Measurements from ENCODE around the gene DNAH1. TPM values are rescaled to one million over a fixed set of nuclear protein-coding genes. Genes with fewer than 3 reads are reported as not detected.
A peak's percentile ranks its signal among the peaks of the same experiment; 100 is the strongest.
"Not testable (repeated sequence)": the region's sequence is repeated elsewhere in the genome, so short reads cannot be mapped to it uniquely, and the experiment has no call there.

Gene DNAH1
- total and polyA plus RNA-seq, 2 donors (not counting 1 experiment from before 2014, with no cell fraction given) = 47.2 to 59.2 TPM

GRCh38 chr3:52272172-52272571 lies 43.9 kb upstream of the DNAH1 start:
- DNase-seq; H3K4me2 ChIP-seq (replicated peaks; ENCODE audit: low read depth, low read length, poor library complexity, severe bottlenecking); H3K27me3 ChIP-seq (replicated peaks in 1 of 4; ENCODE audit: control extremely low read depth in 1 of 4, control insufficient read depth in 3 of 4, insufficient read depth in 4 of 4, low read length in 3 of 4); intact Hi-C loops (cut with micrococcal nuclease); H3K9me3 ChIP-seq (ENCODE audit: control extremely low read depth in 1 of 3, control insufficient read depth in 2 of 3, insufficient read depth in 1 of 3, low read length in 2 of 3); H3K4me3 ChIP-seq (ENCODE audit: control extremely low read depth in 1 of 5, extremely low read depth in 1 of 5, insufficient read depth in 1 of 5, low read depth in 2 of 5, low read length in 4 of 5); H3K9me3 Mint-ChIP-seq (ENCODE audit: insufficient read depth); H3K27me3 Mint-ChIP-seq; H2AFZ ChIP-seq (ENCODE audit: insufficient read depth, low read depth, low read length, poor library complexity, severe bottlenecking); ATAC-seq (ENCODE audit: low read depth): not testable (repeated sequence)
- Histone ChIP-seq H4K20me1 (ENCODE audit: control insufficient read depth, insufficient read depth, low read length, poor library complexity, severe bottlenecking) (peaks cover 84% of the 10 kb centered on the region), H3K9ac (ENCODE audit: low read length) (peak overlapping the region; percentile 24), H3K36me3 (replicated peaks in 1 of 2; ENCODE audit: control extremely low read depth in 1 of 2, control insufficient read depth in 1 of 2, extremely low read depth in 1 of 2, insufficient read depth in 2 of 2, low read length in 1 of 2) (peaks cover 0 to 55% of the 10 kb centered on the region in 2 experiments), H3K4me1 (ENCODE audit: control insufficient read depth in 2 of 2, insufficient read depth in 2 of 2, low read length in 2 of 2) (peaks cover 53 to 63% of the 10 kb centered on the region in 2 donors), H3K27ac (ENCODE audit: low read length in 2 of 2) (peak overlapping the region; percentile 41 to 70), H3K79me2 (ENCODE audit: control insufficient read depth, insufficient read depth, low read length) (peaks cover 100% of the 10 kb centered on the region)
- peak overlapping the region; percentile 86 for H3K27ac Mint-ChIP-seq
- peak overlapping the region; percentile 73 for H3K4me3 Mint-ChIP-seq
- 100% methylated on average over 3 of the region's 9 CpGs for WGBS (ENCODE audit: insufficient coverage)
- H3K4me1 Mint-ChIP-seq = peaks cover 78% of the 10 kb centered on the region
- CTCF ChIA-PET = interaction anchor here (1.1 to 1.8 kb wide), 5 partner anchors 12 to 67 kb away, joined by 4 to 7 read pairs (median 5); no protein-coding TSS in a partner anchor
- POLR2A ChIA-PET = interaction anchor here (1.6 kb wide), 1 partner anchor 19 kb away, joined by 4 read pairs; no protein-coding TSS in a partner anchor

DNA sequence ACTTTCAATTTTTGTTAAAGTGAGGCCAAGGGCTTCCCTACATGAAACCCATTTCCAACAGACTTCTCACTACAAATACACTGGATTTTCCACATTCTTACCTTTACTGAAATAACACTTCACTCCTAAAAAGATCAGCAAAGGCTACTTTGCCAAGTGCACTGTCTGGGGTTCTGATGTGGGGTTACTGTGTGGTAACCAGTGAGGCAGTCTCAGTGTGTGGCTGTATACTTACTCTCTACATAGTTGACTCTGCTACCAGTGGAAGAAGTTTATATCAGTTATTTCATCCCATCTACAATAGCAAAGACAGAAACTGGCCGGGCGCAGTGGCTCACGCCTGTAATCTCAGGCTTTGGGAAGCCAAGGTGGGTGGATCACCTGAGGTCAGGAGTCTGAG lies 43.3 kb upstream of the DNAH1 start:
- H3K9me3 Mint-ChIP-seq (ENCODE audit: insufficient read depth) = no peaks in the 10 kb centered on the region
- no peak for DNase-seq
- H3K27me3 Mint-ChIP-seq = no peaks in the 10 kb centered on the region
- no peak overlapping the region for H3K9ac ChIP-seq (ENCODE audit: low read length)
- no peak for TF ChIP-seq EZH2 (IDR thresholded peaks at IDR 0.05; ENCODE audit: borderline replicate concordance, insufficient read depth, low read depth, low read length, poor library complexity, severe bottlenecking)
- TF ChIP-seq, protein P1, sequence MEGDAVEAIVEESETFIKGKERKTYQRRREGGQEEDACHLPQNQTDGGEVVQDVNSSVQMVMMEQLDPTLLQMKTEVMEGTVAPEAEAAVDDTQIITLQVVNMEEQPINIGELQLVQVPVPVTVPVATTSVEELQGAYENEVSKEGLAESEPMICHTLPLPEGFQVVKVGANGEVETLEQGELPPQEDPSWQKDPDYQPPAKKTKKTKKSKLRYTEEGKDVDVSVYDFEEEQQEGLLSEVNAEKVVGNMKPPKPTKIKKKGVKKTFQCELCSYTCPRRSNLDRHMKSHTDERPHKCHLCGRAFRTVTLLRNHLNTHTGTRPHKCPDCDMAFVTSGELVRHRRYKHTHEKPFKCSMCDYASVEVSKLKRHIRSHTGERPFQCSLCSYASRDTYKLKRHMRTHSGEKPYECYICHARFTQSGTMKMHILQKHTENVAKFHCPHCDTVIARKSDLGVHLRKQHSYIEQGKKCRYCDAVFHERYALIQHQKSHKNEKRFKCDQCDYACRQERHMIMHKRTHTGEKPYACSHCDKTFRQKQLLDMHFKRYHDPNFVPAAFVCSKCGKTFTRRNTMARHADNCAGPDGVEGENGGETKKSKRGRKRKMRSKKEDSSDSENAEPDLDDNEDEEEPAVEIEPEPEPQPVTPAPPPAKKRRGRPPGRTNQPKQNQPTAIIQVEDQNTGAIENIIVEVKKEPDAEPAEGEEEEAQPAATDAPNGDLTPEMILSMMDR (IDR thresholded peaks at IDR 0.05) = no peak
- intact Hi-C loops (cut with micrococcal nuclease) = no loop called here
- peaks cover 78% of the 10 kb centered on the region for H3K4me1 Mint-ChIP-seq
- H3K27ac ChIP-seq (ENCODE audit: low read length in 2 of 2) = peak overlapping the region in 1 of 2 donors; percentile 9
- ATAC-seq (ENCODE audit: low read depth) = no peak
- peaks cover 100% of the 10 kb centered on the region for H3K79me2 ChIP-seq (ENCODE audit: control insufficient read depth, insufficient read depth, low read length)
- H3K4me2 ChIP-seq (replicated peaks; ENCODE audit: low read depth, low read length, poor library complexity, severe bottlenecking) = no peak overlapping the region
- peaks cover 82% of the 10 kb centered on the region for H4K20me1 ChIP-seq (ENCODE audit: control insufficient read depth, insufficient read depth, low read length, poor library complexity, severe bottlenecking)
- H2AFZ ChIP-seq (ENCODE audit: insufficient read depth, low read depth, low read length, poor library complexity, severe bottlenecking) = no peak overlapping the region
- CTCF ChIA-PET = interaction anchor here (1.6 to 1.8 kb wide), 3 partner anchors 32 to 66 kb away, joined by 5 to 7 read pairs (median 6); no protein-coding TSS in a partner anchor
- no peak overlapping the region for H3K27ac Mint-ChIP-seq
- H3K36me3 ChIP-seq (replicated peaks in 1 of 2; ENCODE audit: control extremely low read depth in 1 of 2, control insufficient read depth in 1 of 2, extremely low read depth in 1 of 2, insufficient read depth in 2 of 2, low read length in 1 of 2) = peaks cover 0 to 48% of the 10 kb centered on the region in 2 experiments
- no peak overlapping the region for H3K4me3 ChIP-seq (ENCODE audit: control extremely low read depth in 1 of 5, extremely low read depth in 1 of 5, insufficient read depth in 1 of 5, low read depth in 2 of 5, low read length in 4 of 5)
- WGBS (ENCODE audit: insufficient coverage) = no CpG with 5 or more reads among the region's 3 CpGs
- peaks cover 53 to 65% of the 10 kb centered on the region in 2 donors for H3K4me1 ChIP-seq (ENCODE audit: control insufficient read depth in 2 of 2, insufficient read depth in 2 of 2, low read length in 2 of 2)
- no peaks in the 10 kb centered on the region for H3K27me3 ChIP-seq (replicated peaks in 1 of 4; ENCODE audit: control extremely low read depth in 1 of 4, control insufficient read depth in 3 of 4, insufficient read depth in 4 of 4, low read length in 3 of 4)
- POLR2A ChIA-PET = no interaction called here
- no peaks in the 10 kb centered on the region for H3K9me3 ChIP-seq (ENCODE audit: control extremely low read depth in 1 of 3, control insufficient read depth in 2 of 3, insufficient read depth in 1 of 3, low read length in 2 of 3)
- peak overlapping the region; percentile 2 for H3K4me3 Mint-ChIP-seq

DNA sequence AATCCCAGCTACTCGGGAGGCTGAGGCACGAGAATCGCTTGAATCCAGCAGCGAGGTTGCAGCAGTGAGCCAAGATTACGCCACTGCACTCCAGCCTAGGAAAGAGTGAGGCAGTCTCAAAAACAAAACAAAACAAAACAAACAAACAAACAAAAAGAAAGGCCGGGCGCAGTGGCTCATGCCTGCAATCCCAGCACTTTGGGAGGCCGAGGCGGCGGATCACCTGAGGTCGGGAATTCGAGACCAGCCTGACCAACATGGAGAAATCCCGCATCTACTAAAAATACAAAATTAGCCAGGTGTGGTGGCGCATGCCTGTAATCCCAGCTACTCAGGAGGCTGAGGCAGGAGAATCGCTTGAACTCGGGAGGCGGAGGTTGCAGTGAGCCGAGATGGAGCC lies 41.3 kb upstream of the DNAH1 start:
- Histone ChIP-seq H3K36me3 (replicated peaks in 1 of 2; ENCODE audit: control extremely low read depth in 1 of 2, control insufficient read depth in 1 of 2, extremely low read depth in 1 of 2, insufficient read depth in 2 of 2, low read length in 1 of 2) (peaks cover 0 to 30% of the 10 kb centered on the region in 2 experiments), H4K20me1 (ENCODE audit: control insufficient read depth, insufficient read depth, low read length, poor library complexity, severe bottlenecking) (peaks cover 68% of the 10 kb centered on the region), H3K27ac (ENCODE audit: low read length in 2 of 2) (peak overlapping the region in 1 of 2 donors; percentile 45), H3K79me2 (ENCODE audit: control insufficient read depth, insufficient read depth, low read length) (peaks cover 95% of the 10 kb centered on the region), H3K4me1 (ENCODE audit: control insufficient read depth in 2 of 2, insufficient read depth in 2 of 2, low read length in 2 of 2) (peaks cover 59 to 71% of the 10 kb centered on the region in 2 donors)
- Mint-ChIP-seq H3K27ac (peak overlapping the region; percentile 41), H3K4me3 (peak overlapping the region; percentile 49), H3K4me1 (peaks cover 74% of the 10 kb centered on the region)
- H3K27me3 ChIP-seq (replicated peaks in 1 of 4; ENCODE audit: control extremely low read depth in 1 of 4, control insufficient read depth in 3 of 4, insufficient read depth in 4 of 4, low read length in 3 of 4); H3K4me2 ChIP-seq (replicated peaks; ENCODE audit: low read depth, low read length, poor library complexity, severe bottlenecking); H3K9me3 Mint-ChIP-seq (ENCODE audit: insufficient read depth); CTCF ChIA-PET; POLR2A ChIA-PET; H3K27me3 Mint-ChIP-seq; H2AFZ ChIP-seq (ENCODE audit: insufficient read depth, low read depth, low read length, poor library complexity, severe bottlenecking); ATAC-seq (ENCODE audit: low read depth); H3K9ac ChIP-seq (ENCODE audit: low read length); H3K9me3 ChIP-seq (ENCODE audit: control extremely low read depth in 1 of 3, control insufficient read depth in 2 of 3, insufficient read depth in 1 of 3, low read length in 2 of 3); DNase-seq; H3K4me3 ChIP-seq (ENCODE audit: control extremely low read depth in 1 of 5, extremely low read depth in 1 of 5, insufficient read depth in 1 of 5, low read depth in 2 of 5, low read length in 4 of 5): not testable (repeated sequence)
- intact Hi-C loops (cut with micrococcal nuclease) = loop anchor here (5.0 kb wide), 3 partner anchors 38 to 277 kb away; partner anchors contain the start of genes RPL29 and UQCC5
- 97% methylated on average over 14 of the region's 18 CpGs for WGBS (ENCODE audit: insufficient coverage)
